ENCODE data around the gene ARHGAP25.

Gene ARHGAP25

DNA sequence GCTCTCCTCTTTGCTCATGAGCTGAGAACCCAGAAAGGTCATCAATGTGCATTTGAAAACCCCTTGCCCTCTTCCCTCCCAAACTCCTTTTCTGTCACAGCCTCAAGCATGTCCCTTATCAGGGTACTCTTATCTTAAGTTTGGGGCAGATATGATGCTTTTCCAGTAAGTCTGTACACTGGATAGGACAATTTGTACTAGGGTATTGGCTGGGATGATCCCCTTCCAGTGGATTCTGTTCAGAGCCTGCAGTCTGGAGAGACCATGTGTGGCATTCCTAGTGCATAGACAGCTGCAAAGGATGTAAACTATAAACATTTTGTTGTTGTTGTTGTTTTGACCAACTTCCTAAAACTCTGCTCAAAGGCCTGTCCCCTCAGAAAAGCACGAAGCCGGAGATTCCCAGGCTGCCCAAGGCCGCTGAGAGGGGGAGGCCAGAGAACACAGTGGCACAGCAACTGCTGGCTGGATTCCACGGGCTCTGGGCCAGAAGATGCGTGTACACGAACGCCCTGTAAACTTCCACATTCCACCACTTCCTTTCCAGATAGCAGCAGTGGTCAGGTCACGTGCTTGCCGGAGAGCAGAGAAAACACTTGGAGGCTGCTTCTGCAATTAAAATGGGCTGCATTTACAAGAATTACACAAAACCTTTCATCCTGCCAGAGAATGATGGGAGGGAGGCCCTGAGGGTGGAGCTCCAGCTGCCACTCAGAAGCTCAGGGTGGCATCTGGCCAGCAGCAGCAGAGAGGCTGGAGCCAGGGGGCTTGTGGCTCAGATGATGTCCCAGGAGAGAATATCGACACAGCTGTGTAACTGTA is 94.5 kb downstream of the ARHGAP25 start:
- TF ChIP-seq, protein P1, sequence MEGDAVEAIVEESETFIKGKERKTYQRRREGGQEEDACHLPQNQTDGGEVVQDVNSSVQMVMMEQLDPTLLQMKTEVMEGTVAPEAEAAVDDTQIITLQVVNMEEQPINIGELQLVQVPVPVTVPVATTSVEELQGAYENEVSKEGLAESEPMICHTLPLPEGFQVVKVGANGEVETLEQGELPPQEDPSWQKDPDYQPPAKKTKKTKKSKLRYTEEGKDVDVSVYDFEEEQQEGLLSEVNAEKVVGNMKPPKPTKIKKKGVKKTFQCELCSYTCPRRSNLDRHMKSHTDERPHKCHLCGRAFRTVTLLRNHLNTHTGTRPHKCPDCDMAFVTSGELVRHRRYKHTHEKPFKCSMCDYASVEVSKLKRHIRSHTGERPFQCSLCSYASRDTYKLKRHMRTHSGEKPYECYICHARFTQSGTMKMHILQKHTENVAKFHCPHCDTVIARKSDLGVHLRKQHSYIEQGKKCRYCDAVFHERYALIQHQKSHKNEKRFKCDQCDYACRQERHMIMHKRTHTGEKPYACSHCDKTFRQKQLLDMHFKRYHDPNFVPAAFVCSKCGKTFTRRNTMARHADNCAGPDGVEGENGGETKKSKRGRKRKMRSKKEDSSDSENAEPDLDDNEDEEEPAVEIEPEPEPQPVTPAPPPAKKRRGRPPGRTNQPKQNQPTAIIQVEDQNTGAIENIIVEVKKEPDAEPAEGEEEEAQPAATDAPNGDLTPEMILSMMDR (IDR thresholded peaks at IDR 0.05; ENCODE audit: extremely low read depth, insufficient read depth, missing control alignments) = no peak
- in situ Hi-C loops (cut with MboI; ENCODE audit: low pct_unique_long_range_greater_than_20kb, low sequenced_read_pairs, unreplicated experiment) = no loop called here
- no peak for DNase-seq (ENCODE audit: low spot score)

DNA sequence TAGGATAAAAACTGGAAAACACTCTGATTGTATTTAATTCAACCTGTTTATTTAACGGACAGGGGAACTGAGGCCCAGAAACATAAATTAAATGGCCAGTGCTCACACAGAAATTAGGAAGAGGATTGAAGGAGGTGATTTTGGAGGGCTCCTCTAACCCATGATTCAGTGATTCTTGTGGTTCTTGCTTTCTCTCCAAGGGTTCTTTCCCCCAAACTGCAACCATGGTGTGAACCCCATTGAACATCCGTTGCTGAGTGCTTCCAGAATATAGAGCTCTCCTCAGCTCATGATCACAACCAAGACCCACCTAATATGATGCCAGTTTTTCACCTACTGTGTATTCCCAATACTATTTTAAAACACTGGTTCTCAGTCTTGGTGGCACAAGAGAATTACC is 95.1 kb downstream of the ARHGAP25 start:
- in situ Hi-C loops (cut with MboI; ENCODE audit: low pct_unique_long_range_greater_than_20kb, low sequenced_read_pairs, unreplicated experiment) = no loop called here
- TF ChIP-seq, protein P1 (IDR thresholded peaks at IDR 0.05; ENCODE audit: extremely low read depth, insufficient read depth, missing control alignments) = no peak

DNA sequence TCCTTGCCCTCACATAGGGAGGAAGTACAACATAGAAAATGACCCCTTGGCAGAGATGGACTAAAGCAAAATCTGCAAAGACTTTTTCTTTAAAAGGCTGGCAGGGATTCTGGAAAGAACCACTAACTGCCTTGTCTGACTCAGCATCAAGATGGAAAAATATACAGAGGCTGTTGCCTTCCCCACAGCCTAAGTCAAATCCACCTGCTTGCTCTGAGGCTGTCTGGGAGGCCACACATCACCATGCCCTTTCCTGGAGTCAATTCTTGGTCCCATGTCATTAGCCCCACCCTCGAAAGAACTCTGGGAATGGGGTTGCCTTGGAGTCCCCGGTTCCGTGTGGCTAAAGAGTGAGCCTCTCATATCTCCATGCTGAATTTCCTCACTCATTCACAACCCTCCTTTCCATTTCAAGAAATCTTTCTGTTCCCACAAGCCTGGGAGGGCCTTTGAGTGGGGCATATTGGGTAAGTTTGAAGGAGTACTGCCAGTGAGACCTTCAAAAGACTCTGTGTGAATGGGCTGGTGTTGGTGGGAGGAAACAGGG is 97.1 kb downstream of the ARHGAP25 start:
- TF ChIP-seq, protein P1 (IDR thresholded peaks at IDR 0.05; ENCODE audit: extremely low read depth, insufficient read depth, missing control alignments) = no peak
- in situ Hi-C loops (cut with MboI; ENCODE audit: low pct_unique_long_range_greater_than_20kb, low sequenced_read_pairs, unreplicated experiment) = no loop called here

More for the DNA sequence above, 95.1 kb downstream of the ARHGAP25 start:
- no peak for DNase-seq (ENCODE audit: low spot score)

DNA sequence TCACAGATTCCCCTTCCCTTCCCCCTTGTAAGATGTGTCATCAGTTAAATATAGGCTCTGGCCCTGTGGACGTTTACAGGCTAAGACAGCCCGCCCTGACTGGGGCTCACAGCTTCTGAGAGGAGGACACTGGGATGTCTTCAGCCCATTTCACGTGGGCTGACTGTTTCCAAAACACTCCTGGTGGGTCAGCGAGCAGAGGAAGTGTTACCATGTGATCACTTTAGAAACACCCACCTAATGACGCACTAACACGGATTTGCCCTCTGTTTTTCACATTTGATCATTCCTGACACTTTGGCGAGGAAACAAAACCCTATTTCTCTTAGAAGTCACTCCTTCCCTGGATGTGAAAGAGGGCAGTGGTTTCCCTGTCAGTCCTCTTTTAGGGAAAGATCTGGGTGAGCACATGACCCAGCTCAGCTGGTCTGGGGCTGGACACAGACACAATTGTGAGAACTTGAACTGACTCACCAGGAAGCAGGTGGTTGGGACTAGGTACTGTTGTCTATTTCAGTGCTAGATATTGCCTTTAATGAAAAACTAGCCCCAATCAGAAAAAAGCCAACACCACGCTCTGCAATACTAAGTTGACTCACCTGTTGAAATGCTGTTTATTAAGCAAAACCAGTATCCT is 97.7 kb downstream of the ARHGAP25 start:
- in situ Hi-C loops (cut with MboI; ENCODE audit: low pct_unique_long_range_greater_than_20kb, low sequenced_read_pairs, unreplicated experiment) = no loop called here
- DNase-seq (ENCODE audit: low spot score) = peak; percentile 63
- TF ChIP-seq, protein P1 (IDR thresholded peaks at IDR 0.05; ENCODE audit: extremely low read depth, insufficient read depth, missing control alignments) = no peak

More for the DNA sequence above, 97.1 kb downstream of the ARHGAP25 start:
- no peak for DNase-seq (ENCODE audit: low spot score)

DNA sequence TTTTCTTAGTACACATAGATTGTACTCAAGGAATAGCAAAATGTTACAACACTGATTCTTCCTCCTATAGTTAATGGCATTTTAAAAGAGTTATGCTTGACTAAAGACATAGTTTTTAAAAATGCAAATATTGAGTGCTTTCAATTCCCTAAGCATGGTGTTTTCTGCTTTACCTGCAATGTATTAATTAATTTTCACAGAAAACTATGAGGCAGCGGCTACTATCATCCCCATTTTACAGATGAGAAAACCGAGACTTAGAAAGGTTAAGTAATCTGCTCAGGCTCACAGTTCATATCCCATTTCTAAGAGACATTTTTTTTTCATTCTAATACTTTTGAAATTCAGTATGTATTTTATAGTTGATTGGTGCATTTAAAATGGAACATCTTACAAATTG is 98.6 kb downstream of the ARHGAP25 start:
- in situ Hi-C loops (cut with MboI; ENCODE audit: low pct_unique_long_range_greater_than_20kb, low sequenced_read_pairs, unreplicated experiment) = no loop called here
- no peak for DNase-seq (ENCODE audit: low spot score)

DNA sequence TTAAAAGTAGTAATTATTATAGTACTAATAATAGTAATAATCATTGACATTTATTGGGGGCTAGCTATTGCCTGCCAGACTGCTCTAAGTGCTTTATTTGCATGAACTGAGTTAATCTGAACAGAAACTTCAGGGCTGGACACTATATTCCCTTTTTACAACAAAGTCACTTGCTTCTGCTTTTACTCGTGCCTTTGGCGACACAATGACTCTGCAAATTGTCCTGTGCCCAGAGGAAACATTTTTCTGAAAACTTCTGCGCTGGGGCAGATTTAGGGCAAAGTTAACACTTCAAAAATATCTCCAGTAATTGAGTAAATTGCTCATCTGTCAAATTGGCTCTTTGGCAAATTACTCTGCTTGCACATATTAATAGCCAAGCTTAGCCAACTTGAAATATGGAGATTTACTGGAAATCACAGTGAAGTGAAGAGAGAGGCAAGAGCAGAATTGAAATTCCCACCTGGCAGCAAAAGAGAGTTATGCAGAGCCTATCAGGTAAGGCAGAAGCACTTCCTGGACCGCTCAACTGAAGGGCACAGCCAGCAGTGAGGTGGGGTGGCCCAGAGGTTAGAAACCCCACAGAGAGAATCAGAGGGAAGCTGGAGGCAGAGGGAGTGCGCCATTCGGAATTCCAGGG is 100.2 kb downstream of the ARHGAP25 start:
- in situ Hi-C loops (cut with MboI; ENCODE audit: low pct_unique_long_range_greater_than_20kb, low sequenced_read_pairs, unreplicated experiment) = no loop called here
- DNase-seq (ENCODE audit: low spot score) = no peak
- TF ChIP-seq, protein P1 (IDR thresholded peaks at IDR 0.05; ENCODE audit: extremely low read depth, insufficient read depth, missing control alignments) = no peak

More for the DNA sequence above, 98.6 kb downstream of the ARHGAP25 start:
- TF ChIP-seq, protein P1 (IDR thresholded peaks at IDR 0.05; ENCODE audit: extremely low read depth, insufficient read depth, missing control alignments) = no peak
